GM18505 (cell line): ENCODE data around the gene SRGAP3.
A peak's percentile ranks its signal among the peaks of the same experiment; 100 is the strongest.

Experiments used
- ATAC-seq: cut with Tn5 transposase; IDR thresholded peaks from one replicate; pipeline ENCODE4 v1.9.1; 2021; ENCODE audit not compliant: unreplicated experiment
- POLR2A ChIP-seq: IDR thresholded peaks from 4 replicates; pipeline ENCODE4 v1.6.1; 2011; ENCODE audit warnings: borderline replicate concordance; ENCODE audit not compliant: insufficient read depth, insufficient read length; ENCODE audit errors: extremely low read depth

SRGAP3 gene

DNA sequence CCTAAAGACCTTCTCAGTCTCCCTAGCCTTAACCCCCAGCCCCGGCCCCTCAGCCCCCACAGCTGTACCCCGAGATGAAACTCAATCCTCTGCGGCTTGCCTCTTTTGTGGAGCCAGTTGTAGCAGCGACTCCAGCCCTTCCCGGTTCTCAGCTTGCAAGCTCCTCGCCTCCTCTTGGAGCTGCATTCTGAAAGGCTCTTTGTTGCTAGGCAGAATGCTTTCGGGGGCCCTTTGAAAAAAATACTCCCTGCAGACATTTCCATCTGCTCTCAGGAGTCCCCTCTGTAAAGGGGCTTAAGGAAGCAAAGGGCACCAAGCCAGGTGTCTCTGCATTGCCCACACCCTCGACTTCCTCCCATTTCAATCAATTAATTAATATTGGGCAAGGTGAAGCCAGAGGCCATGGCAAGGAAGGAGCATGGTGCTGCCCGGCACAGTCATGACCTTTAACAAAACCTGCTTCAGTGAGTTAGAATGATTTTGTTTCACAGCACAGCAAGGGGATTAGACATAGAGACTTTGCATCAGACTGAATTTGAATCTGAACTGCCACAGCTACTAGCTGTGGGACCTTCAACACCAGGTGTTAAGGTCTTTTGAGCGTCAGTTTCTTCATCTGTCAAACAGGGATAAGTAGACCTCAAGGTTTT, 65.5 kb downstream of the SRGAP3 start:
- no peak for ATAC-seq
- TF ChIP-seq POLR2A = no peak

GRCh38 chr3:9183011-9183410, 66.4 kb downstream of the SRGAP3 start:
- TF ChIP-seq POLR2A = no peak
- ATAC-seq = no peak

- ATAC-seq = no peak
Measured at GRCh38 chr3:9180764-9181117, 68.7 kb downstream of the SRGAP3 start.

GRCh38 chr3:9179826-9180763, 69.4 kb downstream of the SRGAP3 start:
- TF ChIP-seq POLR2A = no peak
- no peak for ATAC-seq

More at GRCh38 chr3:9180764-9181117, 68.7 kb downstream of the SRGAP3 start:
- no peak for TF ChIP-seq POLR2A

DNA sequence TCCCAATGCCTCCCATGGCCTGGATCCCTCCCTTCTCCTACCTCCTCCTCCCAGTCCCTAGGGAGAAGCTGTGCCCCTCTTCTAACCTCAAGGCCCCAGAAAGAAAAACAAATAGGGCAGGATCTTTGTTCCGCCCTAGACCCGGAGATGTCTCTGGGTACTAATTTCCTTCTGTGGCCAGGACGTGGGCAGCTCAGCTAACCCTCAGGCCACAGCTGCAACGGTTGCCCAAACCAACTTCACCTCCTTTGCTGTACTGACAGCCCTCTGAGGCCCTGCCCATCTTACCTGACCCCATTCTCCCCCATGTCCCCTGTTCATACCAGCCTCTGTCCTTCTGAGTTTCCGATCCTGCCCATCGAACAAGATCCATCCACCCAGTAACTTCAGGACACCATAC, 70.7 kb downstream of the SRGAP3 start:
- ATAC-seq = no peak
- TF ChIP-seq POLR2A = no peak

GRCh38 chr3:9175421-9175820, 74.0 kb downstream of the SRGAP3 start:
- no peak for ATAC-seq
- no peak for TF ChIP-seq POLR2A

GRCh38 chr3:9173445-9173844, 76.0 kb downstream of the SRGAP3 start:
- no peak for ATAC-seq
- TF ChIP-seq POLR2A = no peak

DNA sequence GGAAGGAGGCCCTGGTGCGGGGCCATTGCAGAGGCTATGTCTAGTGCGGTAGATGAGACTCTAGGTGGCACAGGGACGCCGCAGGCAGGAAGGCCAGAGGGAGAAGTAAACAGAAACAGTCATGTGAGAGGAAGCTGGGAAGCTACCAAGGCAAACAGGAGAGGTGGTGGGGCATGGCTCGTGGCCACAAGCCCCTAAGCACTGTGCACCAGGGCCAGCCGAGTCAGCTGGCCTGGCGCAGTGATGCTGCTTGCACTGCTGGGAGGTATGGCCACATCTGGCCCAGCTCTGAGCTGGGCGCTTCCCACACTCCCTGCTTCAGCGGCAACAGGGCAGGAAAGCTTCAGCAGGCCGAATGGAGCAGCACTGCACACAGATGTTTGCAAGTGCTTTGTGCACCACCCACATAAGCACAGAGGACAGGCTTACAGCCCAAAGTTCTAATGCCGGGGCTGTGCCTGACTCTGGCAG, 76.6 kb downstream of the SRGAP3 start:
- ATAC-seq = no peak
- no peak for TF ChIP-seq POLR2A

DNA sequence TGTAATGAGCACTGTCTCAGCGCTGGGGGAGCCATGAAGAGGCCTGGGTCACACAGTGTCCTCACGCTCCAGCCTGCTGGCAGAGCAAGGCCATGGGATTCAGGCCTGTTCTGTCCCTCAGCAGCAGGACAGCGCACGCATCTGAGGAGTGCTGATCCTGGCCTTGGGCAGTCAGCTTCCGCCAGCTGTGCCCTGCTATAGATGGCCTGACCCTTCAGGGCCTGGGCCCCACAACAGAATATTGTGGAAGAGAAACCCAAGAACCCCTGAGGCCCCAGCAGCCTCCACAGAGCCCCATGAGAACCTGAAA, 78.6 kb downstream of the SRGAP3 start:
- ATAC-seq = no peak
- no peak for TF ChIP-seq POLR2A

GRCh38 chr3:9169956-9170850, 79.2 kb downstream of the SRGAP3 start:
- no peak for TF ChIP-seq POLR2A
- ATAC-seq = no peak

DNA sequence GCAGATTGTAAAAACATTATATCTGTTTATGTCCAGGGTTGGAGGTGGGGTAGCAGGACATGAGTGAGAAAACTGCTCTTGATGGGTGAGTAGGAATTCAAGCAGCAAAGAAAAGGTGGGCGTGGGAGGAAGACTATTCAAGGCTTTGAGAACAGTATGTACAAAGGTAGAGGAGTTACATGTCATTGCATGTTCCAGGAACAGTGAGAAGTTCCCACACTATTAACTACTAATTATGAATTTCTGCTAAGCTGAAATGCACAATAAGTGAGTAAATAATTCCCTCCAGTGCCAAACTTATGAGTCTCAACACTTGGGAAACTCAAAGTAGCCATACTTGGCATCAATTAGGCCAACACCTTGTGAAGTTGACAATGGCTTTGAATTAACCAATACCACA, 80.1 kb downstream of the SRGAP3 start:
- TF ChIP-seq POLR2A = no peak
- no peak for ATAC-seq

- no peak for TF ChIP-seq POLR2A
- peak; percentile 98 for ATAC-seq
Measured at GRCh38 chr3:9168241-9168741, 81.2 kb downstream of the SRGAP3 start.

DNA sequence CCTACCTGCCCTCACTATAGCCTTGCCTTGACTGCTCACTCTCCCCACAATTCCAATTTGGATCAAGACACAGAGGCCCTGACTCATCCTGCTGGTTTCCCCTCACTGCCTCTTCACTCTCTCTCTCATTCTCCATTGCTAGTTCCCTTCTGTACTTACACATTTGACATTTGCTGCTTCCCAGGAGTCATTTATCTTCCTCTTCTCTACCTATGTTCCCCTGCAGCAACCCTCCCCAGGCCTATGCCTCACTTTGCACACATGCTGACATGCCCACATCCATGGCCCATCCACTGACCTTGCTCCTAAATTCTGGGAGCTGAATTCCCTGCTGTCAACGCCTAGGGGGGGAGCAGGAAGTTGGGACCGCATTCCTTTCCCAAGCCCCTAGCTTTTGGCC, 82.2 kb downstream of the SRGAP3 start:
- no peak for ATAC-seq

More for the DNA sequence above, 82.2 kb downstream of the SRGAP3 start:
- TF ChIP-seq POLR2A = no peak
